Measurements from ENCODE around the gene ACTN4.

Gene ACTN4

DNA sequence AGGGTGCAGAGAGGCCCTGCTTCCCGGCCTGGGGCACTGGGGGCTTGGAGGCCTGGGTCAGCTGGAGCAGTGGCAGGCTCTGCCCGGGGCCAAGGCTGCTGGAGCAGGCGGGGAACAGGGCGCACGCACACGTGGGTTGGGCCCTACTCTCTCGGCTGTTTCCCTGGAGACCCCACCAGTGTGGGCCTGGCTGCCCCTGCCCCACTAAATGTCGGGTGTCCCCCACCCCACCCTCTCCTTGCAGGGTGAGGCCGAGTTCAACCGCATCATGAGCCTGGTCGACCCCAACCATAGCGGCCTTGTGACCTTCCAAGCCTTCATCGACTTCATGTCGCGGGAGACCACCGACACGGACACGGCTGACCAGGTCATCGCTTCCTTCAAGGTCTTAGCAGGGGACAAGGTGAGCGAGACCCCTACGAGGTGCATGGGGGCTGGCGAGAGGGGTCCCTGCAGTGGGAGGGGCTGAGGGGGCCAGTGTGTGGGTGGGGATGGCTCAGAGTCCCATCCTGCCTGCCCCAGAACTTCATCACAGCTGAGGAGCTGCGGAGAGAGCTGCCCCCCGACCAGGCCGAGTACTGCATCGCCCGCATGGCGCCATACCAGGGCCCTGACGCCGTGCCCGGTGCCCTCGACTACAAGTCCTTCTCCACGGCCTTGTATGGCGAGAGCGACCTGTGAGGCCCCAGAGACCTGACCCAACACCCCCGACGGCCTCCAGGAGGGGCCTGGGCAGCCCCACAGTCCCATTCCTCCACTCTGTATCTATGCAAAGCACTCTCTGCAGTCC is 81.5 kb downstream of the ACTN4 start:
- no peak for DNase-seq

GRCh38 chr19:38729653-38730469 is 82.4 kb downstream of the ACTN4 start:
- DNase-seq = peak; percentile 55 to 71

- no peak for DNase-seq
Measured at GRCh38 chr19:38730470-38730730, 83.0 kb downstream of the ACTN4 start.

- no peak for DNase-seq
Measured at GRCh38 chr19:38730731-38731589, 83.5 kb downstream of the ACTN4 start.

- DNase-seq = peak in 1 of 2 experiments; percentile 49
Measured at GRCh38 chr19:38731654-38732301, 84.3 kb downstream of the ACTN4 start.

DNA sequence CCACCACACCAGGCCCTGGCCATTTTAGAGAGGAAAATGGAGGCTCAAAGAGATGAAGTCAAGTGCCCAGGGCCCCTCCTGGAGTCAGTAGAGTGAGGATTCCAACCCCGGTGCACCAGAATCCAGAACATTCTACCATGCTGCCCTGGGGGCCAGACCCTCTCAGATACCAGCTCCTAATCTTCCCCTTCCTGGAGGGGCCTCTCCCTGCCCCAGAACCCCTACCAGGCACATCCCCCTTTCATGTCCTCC is 85.7 kb downstream of the ACTN4 start:
- DNase-seq = no peak

DNA sequence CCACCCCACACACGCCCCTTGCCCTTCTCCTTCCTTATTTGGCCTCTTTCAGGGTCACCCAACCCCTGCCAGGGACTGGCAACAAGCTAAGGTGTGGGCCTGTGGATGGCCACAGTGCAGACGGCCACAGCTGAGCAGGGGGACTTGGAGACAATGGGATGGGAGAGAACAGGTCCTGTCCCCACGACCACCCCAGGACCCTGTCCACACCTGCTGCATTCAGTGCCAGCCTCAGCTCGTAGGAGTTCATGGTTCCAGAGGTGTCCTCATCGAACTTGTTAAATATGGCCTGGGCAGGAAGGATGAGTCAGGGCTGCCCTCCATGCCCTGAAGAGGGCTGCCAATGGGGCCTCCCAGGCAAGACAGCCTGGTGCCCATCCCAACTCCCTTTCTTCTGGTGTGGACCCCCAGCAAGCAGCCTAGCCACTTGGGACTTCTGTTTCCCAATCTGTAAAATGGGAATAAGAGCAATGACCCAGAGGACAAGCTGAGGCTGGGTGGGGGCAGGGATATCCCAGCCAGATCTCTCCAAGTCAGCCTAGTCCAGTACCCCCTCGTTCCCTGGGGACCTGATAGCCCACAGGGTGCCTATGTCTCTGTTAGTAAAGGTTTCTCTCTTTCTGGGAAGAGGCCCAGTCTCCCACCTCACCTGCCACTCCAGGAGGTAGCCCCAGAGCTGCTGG is 86.2 kb downstream of the ACTN4 start:
- no peak for DNase-seq

- no peak for DNase-seq
Measured at GRCh38 chr19:38734176-38734425, 86.7 kb downstream of the ACTN4 start.

- DNase-seq = peak in 1 of 2 experiments; percentile 18
Measured at GRCh38 chr19:38734426-38735256, 87.2 kb downstream of the ACTN4 start.

DNA sequence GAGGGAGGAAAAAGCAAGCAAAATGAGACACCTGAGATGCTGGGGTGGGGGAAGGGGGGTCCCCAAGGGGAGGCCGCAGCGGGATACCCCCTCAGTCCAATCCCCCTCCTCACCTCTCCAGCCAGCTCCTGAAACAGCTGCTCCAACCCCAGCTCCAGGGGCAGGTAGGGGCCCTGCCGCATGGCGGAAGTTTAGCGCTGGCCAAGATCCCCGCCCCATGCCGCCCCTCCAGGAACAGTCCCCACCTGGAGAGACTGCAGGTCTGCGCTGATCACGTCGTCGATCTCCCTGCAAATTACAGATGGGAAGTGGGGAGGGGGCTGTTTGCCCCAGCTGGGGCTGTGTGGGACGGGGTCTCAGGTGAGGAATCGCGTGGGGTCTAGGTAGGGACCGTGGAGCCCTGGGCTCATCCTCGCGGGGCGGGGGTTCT is 87.8 kb downstream of the ACTN4 start:
- peak; percentile 29 to 55 for DNase-seq

GRCh38 chr19:38736036-38736412 is 88.6 kb downstream of the ACTN4 start:
- DNase-seq = peak in 1 of 2 experiments; percentile 60

- DNase-seq = peak; percentile 14 to 24
Measured at GRCh38 chr19:38736413-38737280, 89.2 kb downstream of the ACTN4 start.

GRCh38 chr19:38737281-38737865 is 89.9 kb downstream of the ACTN4 start:
- DNase-seq = no peak

- no peak for DNase-seq
Measured at GRCh38 chr19:38737921-38738737, 90.7 kb downstream of the ACTN4 start.

GRCh38 chr19:38739440-38740256 is 92.2 kb downstream of the ACTN4 start:
- DNase-seq = no peak

GRCh38 chr19:38740257-38740592 is 92.8 kb downstream of the ACTN4 start:
- DNase-seq = no peak

GRCh38 chr19:38740932-38741331 is 93.5 kb downstream of the ACTN4 start:
- DNase-seq = no peak

DNA sequence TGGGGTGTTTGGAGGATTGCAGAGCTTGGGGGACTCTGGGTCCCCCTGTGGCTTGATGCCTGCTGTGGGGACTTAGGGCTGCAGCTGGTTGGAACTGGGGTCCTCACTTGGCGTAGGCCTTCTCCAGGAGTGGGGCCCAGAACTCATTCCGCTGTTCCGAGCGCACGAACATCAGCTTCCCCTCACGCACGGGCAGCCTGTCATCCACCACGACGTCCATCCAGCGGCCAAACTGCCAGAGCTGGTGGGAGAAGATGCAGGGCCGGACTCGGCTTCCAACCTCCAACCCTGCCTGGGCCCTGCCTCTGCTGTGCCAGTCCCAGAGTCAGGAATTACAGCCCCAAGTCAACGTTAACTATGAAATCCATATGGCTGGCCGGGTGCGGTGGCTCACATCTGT is 94.2 kb downstream of the ACTN4 start:
- DNase-seq = no peak

GRCh38 chr19:38742296-38742695 is 94.8 kb downstream of the ACTN4 start:
- DNase-seq = no peak
